G401 (cell line): ENCODE data around the gene DNAH17. TPM values are rescaled to one million over a fixed set of nuclear protein-coding genes. Genes with fewer than 3 reads are reported as not detected.

ENCODE experiments used
- DNase-seq: peaks from one replicate; pipeline ENCODE4 v3.0.0-alpha.2; 2015; ENCODE audit warnings: low spot score
- in situ Hi-C: cut with HindIII; loops from 2 replicates; pipeline ENCODE4 v1.10.0; 2016; ENCODE audit warnings: low sequenced_read_pairs, mixed read lengths
- total RNA-seq: library from RNA; depleted of rRNA; stranded (reverse); fragments of >200 nt; shearing (Covaris generic); gene quantifications from 2 replicates; pipeline ENCODE4 v1.2.3, GENCODE V29; 2014; rRNA removed

DNAH17 gene
- total RNA-seq, result not detected in 2 replicates

GRCh38 chr17:78577296-78577695, at the start of gene DNAH17:
Gene DNAH17 (minus strand): TSS chr17:78577396. CDS start chr17:78575057, 2,339 bp downstream.
- no peak for DNase-seq
- in situ Hi-C loops, result no loop called here

GRCh38 chr17:78624324-78625151, 47.3 kb upstream of the DNAH17 start:
- in situ Hi-C loops, result no loop called here
- DNase-seq, result no peak

- no peak for DNase-seq
- in situ Hi-C loops, result no loop called here
Measured at GRCh38 chr17:78623541-78623940, 46.3 kb upstream of the DNAH17 start.

GRCh38 chr17:78622491-78623265, 45.5 kb upstream of the DNAH17 start:
- in situ Hi-C loops, result no loop called here
- DNase-seq, result no peak

GRCh38 chr17:78621720-78622490, 44.7 kb upstream of the DNAH17 start:
- DNase-seq, result no peak

GRCh38 chr17:78620099-78620498, 42.9 kb upstream of the DNAH17 start:
- in situ Hi-C loops, result no loop called here
- no peak for DNase-seq

More at GRCh38 chr17:78621720-78622490, 44.7 kb upstream of the DNAH17 start:
- in situ Hi-C loops, result no loop called here

GRCh38 chr17:78619334-78619733, 42.1 kb upstream of the DNAH17 start:
- in situ Hi-C loops, result no loop called here
- no peak for DNase-seq

GRCh38 chr17:78618264-78619066, 41.3 kb upstream of the DNAH17 start:
- DNase-seq, result no peak
- in situ Hi-C loops, result no loop called here

- in situ Hi-C loops, result no loop called here
- DNase-seq, result peak; percentile 93
Measured at GRCh38 chr17:78617511-78618061, 40.4 kb upstream of the DNAH17 start.

- DNase-seq, result no peak
- in situ Hi-C loops, result no loop called here
Measured at GRCh38 chr17:78616946-78617345, 39.8 kb upstream of the DNAH17 start.

- in situ Hi-C loops, result no loop called here
Measured at GRCh38 chr17:78615631-78616030, 38.4 kb upstream of the DNAH17 start.

GRCh38 chr17:78613416-78613815, 36.2 kb upstream of the DNAH17 start:
- no peak for DNase-seq
- in situ Hi-C loops, result no loop called here

More at GRCh38 chr17:78615631-78616030, 38.4 kb upstream of the DNAH17 start:
- no peak for DNase-seq

GRCh38 chr17:78611607-78612006, 34.4 kb upstream of the DNAH17 start:
- in situ Hi-C loops, result no loop called here
- no peak for DNase-seq

GRCh38 chr17:78610951-78611511, 33.8 kb upstream of the DNAH17 start:
- no peak for DNase-seq
- in situ Hi-C loops, result no loop called here

- in situ Hi-C loops, result no loop called here
- DNase-seq, result peak; percentile 20
Measured at GRCh38 chr17:78609191-78609641, 32.0 kb upstream of the DNAH17 start.

- in situ Hi-C loops, result no loop called here
Measured at GRCh38 chr17:78608804-78609186, 31.6 kb upstream of the DNAH17 start.

GRCh38 chr17:78608122-78608803, 31.1 kb upstream of the DNAH17 start:
- in situ Hi-C loops, result no loop called here
- no peak for DNase-seq

More at GRCh38 chr17:78608804-78609186, 31.6 kb upstream of the DNAH17 start:
- DNase-seq, result no peak
